GM19099 (cell line): ENCODE data around the gene MTA3.

ENCODE experiments used
- POLR2A ChIP-seq: IDR thresholded peaks from 3 replicates; pipeline ENCODE4 v1.6.1; 2011; ENCODE audit warnings: low read depth; ENCODE audit not compliant: insufficient read length; ENCODE audit errors: extremely low read depth

MTA3 gene

DNA sequence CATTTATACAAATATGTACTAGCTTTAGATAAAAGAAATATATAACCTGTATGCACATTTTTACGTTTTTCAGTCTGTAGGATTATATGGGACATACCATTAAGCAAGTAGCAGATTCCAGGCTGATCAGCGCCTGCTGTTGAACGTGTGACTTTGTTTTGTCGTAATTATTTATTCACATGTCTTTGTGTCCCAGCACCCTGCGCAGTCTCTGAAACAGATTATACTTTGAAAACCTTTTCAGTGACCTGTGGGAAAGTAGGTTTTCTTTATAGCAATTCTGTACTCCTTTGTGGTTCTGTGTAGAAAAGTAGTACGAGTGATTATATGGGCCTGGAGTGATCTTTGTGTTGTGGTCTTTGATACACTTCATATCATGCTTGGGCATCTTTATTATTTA lies 68.5 kb downstream of the MTA3 start:
- TF ChIP-seq POLR2A = no peak

DNA sequence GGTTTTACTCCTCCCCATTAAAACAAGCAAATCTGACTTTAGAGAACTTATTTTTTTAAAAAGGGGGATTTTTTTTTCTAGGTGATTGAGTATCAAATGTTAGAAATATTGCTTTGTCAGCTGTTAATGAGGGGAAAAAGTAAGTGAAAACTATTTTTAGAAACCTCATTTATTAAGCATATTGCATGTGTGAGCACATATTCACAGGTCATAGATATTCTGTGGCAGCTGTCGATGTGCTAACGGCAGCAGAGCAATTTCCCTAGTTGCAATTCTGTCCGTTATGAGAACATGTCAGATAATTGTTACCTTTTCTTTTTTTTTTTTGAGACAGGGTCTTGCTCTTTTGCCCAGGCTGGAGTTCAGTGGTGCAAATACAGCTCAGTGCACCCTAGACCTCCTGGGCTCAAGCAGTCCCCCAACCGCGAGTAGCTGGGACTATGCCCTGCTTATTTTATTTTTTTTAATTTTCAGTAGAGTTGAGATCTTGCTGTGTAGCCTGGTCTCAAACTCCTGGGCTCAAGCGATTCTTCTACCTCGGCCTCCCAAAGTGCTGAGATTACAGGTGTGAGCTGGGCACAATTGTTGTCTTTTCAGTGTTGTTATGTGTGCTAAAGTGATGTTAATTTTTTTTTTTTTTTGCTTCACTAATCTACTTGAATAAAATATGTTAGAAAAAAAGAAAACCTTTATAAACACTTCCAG lies 69.8 kb downstream of the MTA3 start:
- no peak for TF ChIP-seq POLR2A

DNA sequence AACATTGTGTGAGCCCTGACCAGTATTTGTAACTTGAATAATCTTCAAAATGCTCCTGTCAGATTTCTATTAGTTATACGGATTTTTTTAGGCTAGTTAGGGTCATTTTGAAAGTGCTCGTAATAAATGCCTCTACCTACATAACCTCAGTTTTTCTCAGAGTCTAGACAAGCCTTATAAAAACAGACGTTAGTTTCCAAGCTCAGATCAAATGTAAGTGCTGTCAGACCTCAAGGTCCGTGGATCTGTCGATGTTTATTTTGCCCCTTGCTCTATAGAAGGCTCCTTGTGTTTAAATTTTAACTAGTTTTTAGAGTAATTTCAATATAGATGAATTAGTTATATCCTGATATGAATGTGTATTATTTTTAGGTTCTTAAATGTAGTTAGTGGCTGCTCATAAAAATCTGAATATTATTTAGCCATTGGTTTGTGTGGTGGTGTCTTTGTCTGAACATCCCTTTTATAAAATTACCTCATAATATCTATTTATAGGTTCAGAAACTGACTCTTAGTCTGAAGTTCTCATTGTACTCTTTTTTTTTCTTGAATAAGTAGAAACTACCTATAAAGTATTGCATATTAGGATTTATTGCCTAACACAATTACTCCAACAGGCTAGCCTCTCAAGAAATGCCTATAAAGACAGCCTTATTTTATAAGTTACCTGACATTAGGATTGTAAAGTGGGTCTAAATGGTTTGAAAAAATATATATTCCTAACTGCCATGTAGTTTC lies 71.1 kb downstream of the MTA3 start:
- no peak for TF ChIP-seq POLR2A

DNA sequence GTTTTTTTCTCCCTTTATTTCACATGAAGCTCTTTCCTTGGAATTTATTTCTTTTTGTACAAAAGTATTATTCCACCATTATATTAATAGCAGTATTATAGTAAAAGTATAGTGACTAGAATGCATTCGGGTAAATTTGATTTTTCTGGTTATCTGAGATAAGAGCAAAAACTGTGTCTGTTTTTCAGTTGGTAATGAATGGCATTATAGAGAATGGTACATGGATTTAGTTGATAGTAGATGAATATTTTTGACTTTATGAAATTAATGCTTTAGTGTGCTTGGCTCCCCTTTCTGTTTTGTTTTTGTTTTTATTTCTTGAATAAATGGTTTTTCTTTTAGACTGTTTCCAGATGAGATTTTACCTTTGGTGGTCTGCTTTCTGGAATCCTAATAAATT lies 71.8 kb downstream of the MTA3 start:
- TF ChIP-seq POLR2A = no peak

DNA sequence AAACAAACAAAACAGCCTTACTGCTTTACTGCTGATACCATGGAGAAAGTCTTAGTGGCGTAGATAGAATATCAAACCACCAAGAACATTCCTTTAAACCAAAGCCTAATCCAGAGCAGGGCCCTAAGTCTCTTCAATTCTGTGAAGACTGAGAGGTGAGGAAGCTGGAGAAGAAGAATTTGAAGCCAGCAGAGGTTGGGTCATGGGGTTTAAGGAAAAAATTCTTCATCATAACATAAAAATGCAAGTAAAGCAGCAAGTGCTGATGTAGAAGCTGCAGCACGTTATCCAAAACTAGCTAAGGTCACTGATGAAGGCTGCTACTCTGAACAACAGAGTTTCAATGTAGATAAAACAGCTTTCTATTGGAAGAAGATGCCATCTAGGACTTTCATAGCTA lies 77.1 kb downstream of the MTA3 start:
- no peak for TF ChIP-seq POLR2A

DNA sequence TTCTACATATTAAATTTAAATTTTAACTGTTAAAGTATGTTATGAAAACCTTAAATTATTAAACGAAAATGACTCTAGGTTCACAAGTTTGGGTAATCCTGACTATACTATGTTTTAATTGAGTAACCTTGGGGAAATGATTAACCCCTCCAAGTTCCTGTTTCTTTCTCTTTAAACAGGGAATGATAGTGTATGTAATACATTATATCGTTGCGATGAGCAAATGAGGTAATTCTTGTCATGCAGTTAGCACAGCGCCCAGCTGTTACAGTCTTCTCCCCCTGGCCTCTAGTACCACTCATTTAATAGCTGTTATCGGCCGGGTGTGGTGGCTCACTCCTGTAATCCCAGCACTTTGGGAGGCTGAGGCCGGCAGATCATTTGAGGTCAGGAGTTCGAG lies 80.4 kb downstream of the MTA3 start:
- no peak for TF ChIP-seq POLR2A

DNA sequence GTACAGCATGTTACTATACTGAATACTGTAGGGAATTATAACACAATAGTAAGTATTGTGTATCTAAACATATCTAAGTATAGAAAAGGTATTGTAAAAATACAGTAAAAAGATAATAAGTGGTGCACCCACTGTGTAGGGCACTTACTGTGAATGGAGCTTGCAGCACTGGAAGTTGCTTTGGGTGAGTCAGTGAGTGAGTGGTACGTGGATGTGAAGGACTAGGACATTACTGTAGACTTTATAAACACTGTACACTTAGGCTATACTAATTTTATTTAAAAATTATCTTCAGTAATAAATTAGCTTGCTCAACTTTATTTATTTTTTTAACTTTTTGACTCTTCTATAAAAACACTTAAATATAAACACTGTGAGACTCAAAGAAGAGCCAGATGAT lies 82.6 kb downstream of the MTA3 start:
- TF ChIP-seq POLR2A = no peak

DNA sequence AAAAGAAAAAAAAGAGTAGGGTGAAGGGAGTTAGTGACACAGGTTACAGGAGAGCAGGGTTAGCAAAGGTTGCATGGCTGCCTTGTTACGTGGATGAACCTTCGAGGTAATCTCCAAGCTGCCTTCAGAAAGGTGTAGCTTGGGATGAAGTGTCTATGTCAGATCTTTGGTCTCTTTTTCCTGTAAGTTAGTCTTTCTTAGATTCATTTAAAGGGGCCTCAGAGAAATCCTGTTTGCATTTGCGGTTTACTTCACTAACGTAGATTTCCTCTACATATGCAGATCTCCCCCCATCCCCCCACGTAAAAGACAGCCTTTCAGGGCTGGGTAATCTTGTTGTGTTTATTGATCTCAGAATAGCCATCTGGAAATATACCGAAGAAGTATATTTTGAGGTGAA lies 83.7 kb downstream of the MTA3 start:
- TF ChIP-seq POLR2A = no peak

DNA sequence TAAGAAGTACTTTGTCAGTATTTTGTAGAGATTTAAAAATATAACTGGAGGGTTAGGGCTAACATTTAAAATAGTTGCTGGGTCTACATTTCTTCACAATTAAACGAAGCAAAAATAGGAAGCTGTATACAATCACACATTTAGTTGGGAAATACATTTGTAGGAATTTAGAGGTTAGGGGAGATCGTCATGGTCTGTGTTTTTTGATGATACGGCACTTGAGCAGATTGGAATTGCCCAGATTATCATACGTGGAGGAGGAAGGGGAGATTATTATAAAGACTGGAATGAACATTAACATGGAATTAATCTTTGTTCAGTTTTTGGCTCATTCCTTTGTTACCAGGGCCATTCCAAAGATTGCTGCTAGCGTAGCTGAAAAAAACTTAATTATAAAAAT lies 84.6 kb downstream of the MTA3 start:
- no peak for TF ChIP-seq POLR2A

DNA sequence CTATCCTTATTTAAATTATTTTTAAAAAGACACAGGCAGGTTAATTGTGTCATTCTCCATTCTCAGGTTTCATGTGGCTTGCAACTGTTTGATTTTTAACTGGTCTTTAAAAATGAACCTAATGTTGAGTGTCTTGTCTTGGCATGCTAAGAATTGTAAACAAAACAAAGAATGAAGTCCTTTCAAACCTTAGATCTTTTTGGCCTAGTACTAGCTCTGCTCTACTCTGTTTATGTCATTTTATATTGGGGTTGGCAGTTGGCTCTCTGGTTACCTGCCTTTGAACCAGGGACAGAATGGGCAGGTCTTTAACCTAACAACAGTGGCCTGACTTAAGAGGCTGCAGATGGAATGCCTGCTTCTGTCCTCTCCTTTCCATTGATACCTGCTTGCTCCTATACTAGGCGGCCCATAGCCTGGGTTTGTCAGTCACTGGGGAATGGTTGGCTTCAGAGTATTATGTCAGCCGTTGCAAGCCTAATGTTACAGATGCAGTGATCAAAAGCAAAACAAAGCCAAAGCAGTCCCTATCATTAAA lies 85.5 kb downstream of the MTA3 start:
- no peak for TF ChIP-seq POLR2A

DNA sequence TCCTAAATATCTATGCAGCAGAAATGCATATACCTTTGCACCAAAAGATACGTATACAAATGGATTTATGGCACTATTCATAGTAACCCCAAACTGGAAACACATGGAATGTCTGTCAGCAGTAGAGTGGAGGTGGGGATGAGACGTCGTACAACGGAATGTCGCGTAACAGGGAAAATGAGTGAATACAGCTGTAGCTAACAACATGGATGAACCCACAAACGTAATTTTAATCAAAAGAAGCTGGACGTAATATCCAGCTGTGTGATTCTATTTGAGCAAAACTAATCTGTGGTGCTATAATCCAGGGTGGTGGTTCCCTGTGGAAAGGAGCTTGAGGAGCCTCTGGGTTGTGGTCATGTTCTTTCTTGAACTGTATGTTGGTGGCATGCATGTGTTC lies 89.9 kb downstream of the MTA3 start:
- no peak for TF ChIP-seq POLR2A

DNA sequence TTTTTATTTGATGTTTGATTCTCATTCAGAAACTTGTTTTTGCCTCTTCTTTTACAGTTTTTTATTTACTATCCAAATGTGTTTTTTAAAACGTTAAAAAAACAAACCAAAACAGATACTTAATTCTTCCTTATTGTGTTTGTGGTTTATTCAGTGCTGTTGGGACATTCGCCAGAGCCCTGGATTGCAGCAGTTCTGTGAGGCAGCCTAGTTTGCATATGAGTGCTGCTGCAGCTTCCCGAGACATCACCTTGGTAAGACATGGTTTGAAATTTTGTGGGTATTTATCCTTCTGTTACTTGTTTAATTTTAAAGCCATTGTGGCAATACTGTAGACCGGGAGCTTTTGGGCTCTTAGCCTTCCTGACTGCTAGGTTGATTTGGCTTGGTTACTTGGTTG lies 91.2 kb downstream of the MTA3 start:
- no peak for TF ChIP-seq POLR2A

DNA sequence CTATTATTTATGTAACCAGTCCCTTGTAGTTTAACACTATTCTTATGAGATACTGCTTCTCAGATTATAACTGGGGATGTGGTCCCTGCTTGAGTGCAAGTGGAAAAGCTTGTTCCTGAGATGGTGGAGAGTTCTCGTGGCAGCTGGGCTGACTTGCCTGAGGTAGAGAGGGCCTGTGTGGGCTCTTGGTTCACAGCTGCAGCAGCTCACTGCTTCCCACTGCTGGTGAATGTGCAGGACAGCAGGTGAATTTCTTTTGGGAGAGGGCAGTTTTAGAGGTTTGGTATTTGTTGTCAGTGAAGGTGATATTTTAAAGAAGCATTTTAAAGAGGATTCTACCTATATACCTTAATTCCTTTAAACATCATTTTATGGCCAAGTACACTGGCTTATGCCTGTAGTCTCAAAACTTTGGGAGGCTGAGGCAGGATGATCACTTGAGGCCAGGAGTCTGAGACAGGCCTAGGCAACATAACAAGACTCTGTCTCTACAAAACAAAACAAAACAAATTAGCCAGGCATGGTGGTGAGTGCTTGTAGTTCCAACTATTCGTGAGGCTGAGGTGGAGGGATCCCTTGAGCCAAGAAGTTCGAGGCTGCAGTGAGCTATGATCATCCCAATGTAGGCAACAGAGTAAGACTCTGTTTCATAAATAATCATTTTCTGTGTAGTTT lies 94.8 kb downstream of the MTA3 start:
- no peak for TF ChIP-seq POLR2A

DNA sequence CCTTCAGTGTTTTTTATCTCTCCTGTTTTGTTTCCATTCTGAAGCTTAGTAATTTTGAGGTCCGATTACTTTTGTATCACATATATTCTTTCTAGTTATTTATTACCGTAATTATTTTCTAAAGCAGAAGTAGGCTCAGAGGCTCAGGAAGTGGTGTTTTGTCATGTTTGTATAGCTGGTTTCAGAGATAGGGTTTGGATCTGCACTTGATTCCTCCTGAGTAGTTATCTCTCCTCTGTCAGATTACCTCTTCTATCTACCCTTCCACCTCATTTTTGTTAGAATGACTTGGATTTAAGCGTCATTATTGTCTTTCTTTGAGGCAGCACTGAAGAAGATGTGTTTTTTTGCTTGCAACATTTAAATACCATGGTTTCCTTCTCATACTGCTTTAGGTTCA lies 95.4 kb downstream of the MTA3 start:
- TF ChIP-seq POLR2A = no peak

DNA sequence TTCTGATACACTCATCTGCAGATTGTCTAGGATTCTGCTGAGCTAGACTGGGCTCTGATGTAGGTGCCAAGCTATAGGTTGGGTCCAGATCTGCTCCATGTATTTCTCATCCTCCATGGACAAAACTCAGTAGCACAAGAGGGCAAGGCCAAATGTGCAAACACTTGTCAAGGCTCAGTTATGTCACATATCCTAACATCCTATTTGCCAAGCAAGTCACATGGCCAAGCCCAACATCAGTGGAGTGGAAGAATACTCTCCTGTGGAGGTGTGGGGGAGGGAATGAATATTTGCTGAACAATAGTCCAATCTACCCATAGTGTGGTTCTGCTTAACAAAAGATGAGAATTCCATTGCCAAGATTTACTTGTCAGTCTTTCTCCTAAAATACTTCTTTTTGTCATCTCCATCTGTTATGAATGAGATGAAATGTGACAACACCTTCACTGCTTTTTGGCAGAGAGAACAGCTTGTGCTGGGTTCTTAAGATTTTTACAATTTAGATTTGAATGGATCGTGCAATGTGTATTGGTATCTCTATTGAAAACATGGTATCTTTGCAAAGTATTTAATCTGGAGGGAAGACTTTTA lies 105.7 kb downstream of the MTA3 start:
- TF ChIP-seq POLR2A = no peak

DNA sequence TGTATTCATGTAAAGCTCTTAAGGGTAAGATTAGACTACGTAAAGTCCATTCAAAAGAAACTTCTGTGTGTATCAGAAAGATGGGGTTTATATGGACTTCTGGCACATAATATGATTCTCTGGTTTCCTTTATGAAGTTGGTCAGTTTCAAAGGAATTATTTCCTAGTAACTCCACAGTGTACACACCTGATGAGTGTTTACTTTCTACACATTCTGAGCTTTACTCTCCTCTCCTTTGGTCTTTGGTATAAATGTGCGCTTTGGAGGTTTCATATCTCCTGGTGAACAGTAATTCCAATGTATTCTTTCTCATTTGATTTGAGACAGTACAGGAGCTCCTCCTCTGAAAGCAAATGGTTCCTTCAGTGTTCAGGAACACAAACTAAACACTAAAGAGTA lies 107.4 kb downstream of the MTA3 start:
- TF ChIP-seq POLR2A = no peak

DNA sequence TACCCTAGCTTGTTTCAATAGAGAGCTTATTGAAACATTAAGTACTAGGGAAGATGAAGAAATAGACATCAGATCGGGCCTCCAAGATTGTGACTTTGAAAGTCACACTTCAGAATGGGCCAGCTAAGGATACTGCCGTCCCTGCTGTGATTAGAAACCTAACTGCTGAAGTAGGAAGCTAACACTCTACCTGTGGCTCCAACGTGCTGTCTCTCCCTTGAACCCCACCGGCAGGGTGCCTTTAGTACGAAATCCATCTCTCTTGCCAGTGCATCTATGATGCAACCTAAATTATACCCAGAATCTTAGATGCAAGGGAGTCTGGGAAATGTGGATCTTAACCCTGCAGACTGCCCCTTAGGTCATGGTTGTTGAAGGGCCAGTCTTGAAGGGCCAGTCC lies 116.9 kb downstream of the MTA3 start:
- no peak for TF ChIP-seq POLR2A
